Lung (tissue), 12 donors: ENCODE results near the gene TBC1D10B. TPM values are rescaled to one million over a fixed set of nuclear protein-coding genes. Genes with fewer than 3 reads are reported as not detected.
A peak's percentile ranks its signal among the peaks of the same experiment; 100 is the strongest.

Experiments
- ATAC-seq: fragments of 200-7000 bp; cut with Tn5 transposase; one replicate; pipeline ENCODE4 v1.9.1; 2020; ENCODE audit warnings: moderate number of reproducible peaks; ENCODE audit not compliant: insufficient read depth, low FRiP score
- DNase-seq, 3 donors: peaks; one replicate each; pipeline ENCODE4 v3.0.0-alpha.2; 2013 to 2017
- H3K27ac ChIP-seq, 2 donors: one replicate each; pipeline ENCODE4 v1.5.1; 2013; ENCODE audit warnings: mild to moderate bottlenecking in 2 of 2, moderate library complexity in 2 of 2, control low read depth in 1 of 2, inconsistent platforms in 1 of 2, low read depth in 1 of 2, low read length in 1 of 2
- H3K27me3 ChIP-seq, 3 donors: one replicate each; pipeline ENCODE4 v1.5.1; 2013; ENCODE audit warnings: low read length in 2 of 3; ENCODE audit not compliant: control insufficient read depth in 3 of 3, insufficient read depth in 3 of 3
- H3K36me3 ChIP-seq, 4 donors: one replicate each; pipeline ENCODE4 v1.5.1; 2013; ENCODE audit warnings: low read length in 4 of 4, mild to moderate bottlenecking in 1 of 4, moderate library complexity in 1 of 4; ENCODE audit not compliant: control insufficient read depth in 4 of 4, insufficient read depth in 4 of 4
- H3K4me1 ChIP-seq, 5 donors: one replicate each; pipeline ENCODE4 v1.5.1; 2013; ENCODE audit warnings: low read length in 5 of 5, mild to moderate bottlenecking in 2 of 5, moderate library complexity in 1 of 5; ENCODE audit not compliant: control insufficient read depth in 5 of 5, insufficient read depth in 5 of 5
- H3K4me3 ChIP-seq: one replicate; pipeline ENCODE4 v1.5.1; 2013; ENCODE audit warnings: mild to moderate bottlenecking, control low read depth, moderate library complexity
- H3K9ac ChIP-seq, 2 donors: one replicate each; pipeline ENCODE4 v1.5.1; 2013; ENCODE audit warnings: low read length in 2 of 2, control low read depth in 1 of 2; ENCODE audit not compliant: insufficient read depth in 1 of 2
- H3K9me3 ChIP-seq, 4 donors: one replicate each; pipeline ENCODE4 v1.5.1; 2013; ENCODE audit warnings: low read length in 3 of 4, mild to moderate bottlenecking in 1 of 4, moderate library complexity in 1 of 4; ENCODE audit not compliant: control insufficient read depth in 4 of 4, insufficient read depth in 3 of 4
- CTCF ChIP-seq: IDR thresholded peaks from 2 replicates; pipeline ENCODE4 v1.5.1; 2012; ENCODE audit warnings: mild to moderate bottlenecking; ENCODE audit errors: control extremely low read depth, extremely low read depth
- WGBS, 2 donors: extraction: QIAGEN DNeasy Blood & Tissue Kit; methylation state at CpG; one replicate each; pipeline ENCODE4 v1.1.7; 2013; 5-methylcytosine and 5-hydroxymethylcytosine counted together
- polyA plus RNA-seq, 2 donors: library from polyadenylated mRNA; stranded (reverse); fragments of 200-250 nt; gene quantifications; one replicate each; pipeline ENCODE4 v1.2.1, GENCODE V29; 2013
- total RNA-seq, 2 donors: library from RNA; depleted of rRNA in 1 of 2; stranded (reverse); fragments of >200 nt in 1 of 2; gene quantifications; one replicate each; pipeline ENCODE4 v1.2.1, GENCODE V29; 2014 to 2021
- donor health status: control.
- donor health status: control.
- donor health status: Bipolar disorder and iron deficiency.
- donor health status: healthy.
- donor health status: DM: yes; HTN: yes; CAD: no.

The TBC1D10B gene
- total and polyA plus RNA-seq, 4 donors = 26.9 to 43.6 (median 29.8) TPM

GRCh38 chr16:30357715-30358576 is 12.3 kb downstream of the TBC1D10B start:
- no peaks in the 10 kb centered on the region for H3K9me3 ChIP-seq
- no peak for TF ChIP-seq CTCF
- no peak for ATAC-seq
- H3K27ac ChIP-seq = no peak overlapping the region
- H3K27me3 ChIP-seq = no peaks in the 10 kb centered on the region
- H3K9ac ChIP-seq = no peak overlapping the region
- H3K36me3 ChIP-seq = peaks cover 0 to 37% (median 13%) of the 10 kb centered on the region in 4 donors
- H3K4me3 ChIP-seq = no peak overlapping the region
- peaks cover 0 to 24% (median 8%) of the 10 kb centered on the region in 5 donors for H3K4me1 ChIP-seq
- no peak for DNase-seq
- WGBS, 2 donors = 91 to 92% methylated on average over 31 to 37 of the region's 37 CpGs

- H3K4me3 ChIP-seq = no peak overlapping the region
- 64 to 71% methylated on average over 5 of the region's 5 CpGs for WGBS, 2 donors
- DNase-seq (no peak), ATAC-seq (no peak)
- peak overlapping the region in 1 of 2 donors; percentile 97 for H3K27ac ChIP-seq
- TF ChIP-seq CTCF = no peak
- no peak overlapping the region for H3K9ac ChIP-seq
- H3K9me3 ChIP-seq = no peaks in the 10 kb centered on the region
- H3K4me1 ChIP-seq = peaks cover 5 to 25% (median 8%) of the 10 kb centered on the region in 5 donors
- peaks cover 0 to 44% (median 15%) of the 10 kb centered on the region in 4 donors for H3K36me3 ChIP-seq
- H3K27me3 ChIP-seq = no peaks in the 10 kb centered on the region
Observed at GRCh38 chr16:30357085-30357714, 13.1 kb downstream of the TBC1D10B start.

- H3K9ac ChIP-seq = no peak overlapping the region
- no peaks in the 10 kb centered on the region for H3K9me3 ChIP-seq
- peaks cover 5 to 30% (median 8%) of the 10 kb centered on the region in 5 donors for H3K4me1 ChIP-seq
- no peak for TF ChIP-seq CTCF
- H3K36me3 ChIP-seq = peaks cover 0 to 49% (median 17%) of the 10 kb centered on the region in 4 donors
- H3K27ac ChIP-seq = peak overlapping the region in 1 of 2 donors; percentile 97
- DNase-seq (no peak), ATAC-seq (no peak)
- 73 to 78% methylated on average over 12 of the region's 12 CpGs for WGBS, 2 donors
- no peaks in the 10 kb centered on the region for H3K27me3 ChIP-seq
- no peak overlapping the region for H3K4me3 ChIP-seq
Observed at GRCh38 chr16:30356401-30357084, 13.8 kb downstream of the TBC1D10B start.
